HL-60 (cell line): Measurements from ENCODE around the gene NR2F1-AS1.

Source experiments
- GABPA ChIP-seq: IDR thresholded peaks from 2 replicates; pipeline ENCODE4 v1.6.1; 2012; ENCODE audit warnings: low read depth
- POLR2AphosphoS5 ChIP-seq: IDR thresholded peaks from 2 replicates; pipeline ENCODE4 v1.6.1; 2012; ENCODE audit warnings: low read depth
- SPI1 ChIP-seq: IDR thresholded peaks from 2 replicates; pipeline ENCODE4 v1.6.1; 2012; ENCODE audit warnings: low read depth, mild to moderate bottlenecking, borderline replicate concordance
- TF ChIP-seq, protein P1 (sequence below): IDR thresholded peaks from one replicate; pipeline ENCODE4 v1.5.1; 2011; ENCODE audit warnings: low read length, control low read depth, inconsistent platforms; ENCODE audit not compliant: insufficient read depth
- TF ChIP-seq, protein P2 (sequence below): IDR thresholded peaks from 2 replicates; pipeline ENCODE4 v1.6.1; 2012; ENCODE audit warnings: low read depth; ENCODE audit not compliant: insufficient replicate concordance

DNA sequence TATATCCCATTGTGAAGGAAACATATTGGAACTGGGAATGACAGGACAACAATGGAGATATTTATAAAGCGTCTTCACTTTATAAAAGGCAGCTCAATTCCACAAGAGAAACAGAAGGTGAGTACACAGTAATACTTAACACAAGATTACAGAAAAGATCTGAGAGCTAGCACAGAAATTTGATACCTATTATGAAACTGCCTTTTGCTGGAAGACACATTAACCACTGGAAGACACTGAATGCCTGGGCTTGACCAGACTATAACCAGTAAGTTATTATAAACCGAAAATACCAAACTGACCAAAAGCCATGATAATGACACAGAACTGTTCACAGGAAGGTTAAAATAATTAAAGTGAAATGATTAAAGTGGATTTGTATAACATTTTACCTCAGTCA, 195.4 kb downstream of the NR2F1-AS1 start:
- no peak for TF ChIP-seq POLR2AphosphoS5
- TF ChIP-seq, protein P1, sequence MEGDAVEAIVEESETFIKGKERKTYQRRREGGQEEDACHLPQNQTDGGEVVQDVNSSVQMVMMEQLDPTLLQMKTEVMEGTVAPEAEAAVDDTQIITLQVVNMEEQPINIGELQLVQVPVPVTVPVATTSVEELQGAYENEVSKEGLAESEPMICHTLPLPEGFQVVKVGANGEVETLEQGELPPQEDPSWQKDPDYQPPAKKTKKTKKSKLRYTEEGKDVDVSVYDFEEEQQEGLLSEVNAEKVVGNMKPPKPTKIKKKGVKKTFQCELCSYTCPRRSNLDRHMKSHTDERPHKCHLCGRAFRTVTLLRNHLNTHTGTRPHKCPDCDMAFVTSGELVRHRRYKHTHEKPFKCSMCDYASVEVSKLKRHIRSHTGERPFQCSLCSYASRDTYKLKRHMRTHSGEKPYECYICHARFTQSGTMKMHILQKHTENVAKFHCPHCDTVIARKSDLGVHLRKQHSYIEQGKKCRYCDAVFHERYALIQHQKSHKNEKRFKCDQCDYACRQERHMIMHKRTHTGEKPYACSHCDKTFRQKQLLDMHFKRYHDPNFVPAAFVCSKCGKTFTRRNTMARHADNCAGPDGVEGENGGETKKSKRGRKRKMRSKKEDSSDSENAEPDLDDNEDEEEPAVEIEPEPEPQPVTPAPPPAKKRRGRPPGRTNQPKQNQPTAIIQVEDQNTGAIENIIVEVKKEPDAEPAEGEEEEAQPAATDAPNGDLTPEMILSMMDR: no peak
- no peak for TF ChIP-seq SPI1
- TF ChIP-seq, protein P2, sequence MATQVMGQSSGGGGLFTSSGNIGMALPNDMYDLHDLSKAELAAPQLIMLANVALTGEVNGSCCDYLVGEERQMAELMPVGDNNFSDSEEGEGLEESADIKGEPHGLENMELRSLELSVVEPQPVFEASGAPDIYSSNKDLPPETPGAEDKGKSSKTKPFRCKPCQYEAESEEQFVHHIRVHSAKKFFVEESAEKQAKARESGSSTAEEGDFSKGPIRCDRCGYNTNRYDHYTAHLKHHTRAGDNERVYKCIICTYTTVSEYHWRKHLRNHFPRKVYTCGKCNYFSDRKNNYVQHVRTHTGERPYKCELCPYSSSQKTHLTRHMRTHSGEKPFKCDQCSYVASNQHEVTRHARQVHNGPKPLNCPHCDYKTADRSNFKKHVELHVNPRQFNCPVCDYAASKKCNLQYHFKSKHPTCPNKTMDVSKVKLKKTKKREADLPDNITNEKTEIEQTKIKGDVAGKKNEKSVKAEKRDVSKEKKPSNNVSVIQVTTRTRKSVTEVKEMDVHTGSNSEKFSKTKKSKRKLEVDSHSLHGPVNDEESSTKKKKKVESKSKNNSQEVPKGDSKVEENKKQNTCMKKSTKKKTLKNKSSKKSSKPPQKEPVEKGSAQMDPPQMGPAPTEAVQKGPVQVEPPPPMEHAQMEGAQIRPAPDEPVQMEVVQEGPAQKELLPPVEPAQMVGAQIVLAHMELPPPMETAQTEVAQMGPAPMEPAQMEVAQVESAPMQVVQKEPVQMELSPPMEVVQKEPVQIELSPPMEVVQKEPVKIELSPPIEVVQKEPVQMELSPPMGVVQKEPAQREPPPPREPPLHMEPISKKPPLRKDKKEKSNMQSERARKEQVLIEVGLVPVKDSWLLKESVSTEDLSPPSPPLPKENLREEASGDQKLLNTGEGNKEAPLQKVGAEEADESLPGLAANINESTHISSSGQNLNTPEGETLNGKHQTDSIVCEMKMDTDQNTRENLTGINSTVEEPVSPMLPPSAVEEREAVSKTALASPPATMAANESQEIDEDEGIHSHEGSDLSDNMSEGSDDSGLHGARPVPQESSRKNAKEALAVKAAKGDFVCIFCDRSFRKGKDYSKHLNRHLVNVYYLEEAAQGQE: no peak
- TF ChIP-seq GABPA: no peak
